GM21360 (cell line): ENCODE data around the gene ARHGAP22.
A peak's percentile ranks its signal among the peaks of the same experiment; 100 is the strongest.

ENCODE experiments used
- ATAC-seq: cut with Tn5 transposase; IDR thresholded peaks from one replicate; pipeline ENCODE4 v1.9.1; 2021; ENCODE audit warnings: mild to moderate bottlenecking, moderate library complexity; ENCODE audit not compliant: unreplicated experiment

The ARHGAP22 gene

GRCh38 chr10:48633381-48634197 lies 28.7 kb upstream of the ARHGAP22 start:
- peak; percentile 12 for ATAC-seq

DNA sequence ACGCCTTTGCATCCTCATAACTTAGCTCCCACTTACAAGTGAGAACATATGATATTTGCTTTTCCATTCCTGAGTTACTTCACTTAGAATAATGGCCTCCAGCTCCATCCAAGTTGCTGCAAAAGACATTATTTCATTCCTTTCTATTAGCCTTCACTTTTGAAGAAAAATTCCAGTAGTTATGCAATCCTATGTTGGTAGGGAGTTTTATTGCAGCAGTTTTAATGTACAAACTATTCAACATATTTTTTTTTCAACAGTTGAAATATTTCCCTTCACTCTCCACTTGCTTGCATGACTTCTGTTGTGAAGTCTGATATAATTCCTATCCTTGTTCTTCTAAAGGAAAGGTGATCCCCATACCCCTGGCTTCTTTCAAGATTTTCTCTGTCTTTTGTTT lies 27.3 kb upstream of the ARHGAP22 start:
- ATAC-seq: no peak

DNA sequence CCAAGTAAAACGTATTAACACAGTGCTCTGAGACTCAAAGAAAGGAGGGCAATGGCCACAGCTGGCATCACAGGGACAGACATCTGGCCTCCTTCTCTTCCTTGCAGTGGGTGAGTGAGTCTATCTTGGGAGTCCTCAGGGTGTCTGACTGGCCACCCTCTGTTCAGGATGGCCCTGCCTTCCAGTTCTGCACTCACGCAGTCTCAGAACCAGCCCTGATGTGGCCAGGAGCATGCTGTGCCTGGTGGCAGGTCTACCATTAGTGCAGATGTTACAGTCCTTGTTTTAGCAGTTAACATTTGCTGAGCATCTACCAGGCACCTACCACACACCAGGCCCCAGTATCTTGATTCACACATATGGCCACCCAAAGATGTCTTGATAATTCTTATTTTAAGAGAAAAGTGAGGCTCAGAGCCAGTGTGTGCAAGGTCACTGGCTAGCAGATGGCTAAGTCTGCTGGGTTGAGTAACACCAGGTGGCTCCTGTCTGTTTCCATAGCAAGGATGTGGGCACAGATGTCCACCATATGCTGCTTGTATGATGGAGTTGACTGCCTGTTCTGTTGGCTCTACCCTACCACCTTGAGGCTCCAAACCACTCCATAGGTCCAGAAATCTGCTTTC lies 23.2 kb upstream of the ARHGAP22 start:
- no peak for ATAC-seq

GRCh38 chr10:48626986-48627731 lies 22.3 kb upstream of the ARHGAP22 start:
- ATAC-seq: no peak

GRCh38 chr10:48626447-48626846 lies 21.6 kb upstream of the ARHGAP22 start:
- ATAC-seq: no peak

DNA sequence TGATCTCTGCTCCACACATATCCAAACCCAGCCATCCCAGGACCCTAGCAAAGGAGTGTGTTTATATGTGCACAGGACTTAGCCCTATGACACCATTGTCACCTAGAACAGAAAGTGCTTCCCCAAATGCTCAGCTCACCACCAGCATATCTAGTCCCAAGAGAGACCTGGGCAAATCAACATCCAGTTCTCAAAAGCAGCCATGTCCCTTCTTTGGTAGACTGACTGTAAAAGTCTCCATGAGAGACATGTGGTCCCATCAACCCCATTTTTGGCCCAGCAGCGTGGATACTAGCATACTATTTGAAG lies 20.9 kb upstream of the ARHGAP22 start:
- no peak for ATAC-seq

GRCh38 chr10:48623607-48624132 lies 18.8 kb upstream of the ARHGAP22 start:
- ATAC-seq: no peak

- ATAC-seq: no peak
These were observed 18.1 kb upstream of the ARHGAP22 start for GRCh38 chr10:48623009-48623408.

DNA sequence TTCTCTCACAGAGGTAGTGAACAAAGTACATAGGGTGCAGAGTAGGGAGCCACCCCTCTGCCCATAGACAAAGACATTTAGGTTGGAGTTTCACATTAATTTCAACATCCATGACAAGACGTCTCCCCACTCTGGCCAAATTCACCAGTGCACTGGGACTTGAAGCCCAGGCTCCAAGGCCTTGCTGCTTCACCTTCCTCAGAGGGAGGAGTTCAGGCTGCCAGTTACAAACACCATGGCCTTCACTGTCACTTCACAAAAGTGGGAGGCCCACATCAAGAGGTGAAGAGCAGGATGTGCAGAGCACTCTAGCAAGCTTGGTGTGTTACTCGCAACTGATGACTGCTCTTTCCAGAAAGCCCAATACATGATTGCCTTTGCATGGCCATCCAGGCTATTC lies 15.8 kb upstream of the ARHGAP22 start:
- no peak for ATAC-seq

- ATAC-seq: no peak
These were observed 11.6 kb upstream of the ARHGAP22 start for GRCh38 chr10:48616436-48616835.

GRCh38 chr10:48614481-48615390 lies 9.9 kb upstream of the ARHGAP22 start:
- peak; percentile 64 for ATAC-seq

DNA sequence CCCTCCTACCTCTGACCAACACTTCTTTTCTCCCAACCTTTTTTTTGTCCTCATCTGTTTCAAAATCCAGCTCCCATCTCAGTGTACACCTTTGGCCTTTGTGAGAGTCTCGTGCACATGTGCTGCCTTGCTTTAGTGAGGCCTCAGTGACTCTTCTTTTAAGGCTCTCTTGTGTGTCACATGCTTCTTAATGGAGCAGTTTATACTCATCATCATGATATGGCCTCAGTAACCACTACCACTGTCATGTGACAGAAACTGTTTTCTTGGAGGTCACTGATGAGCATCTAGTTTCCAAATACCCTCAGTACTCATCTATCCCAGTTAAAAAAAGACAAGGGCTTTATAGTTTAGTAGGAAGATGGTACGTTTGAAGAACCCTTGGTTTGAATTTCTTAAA lies 8.1 kb upstream of the ARHGAP22 start:
- ATAC-seq: no peak

DNA sequence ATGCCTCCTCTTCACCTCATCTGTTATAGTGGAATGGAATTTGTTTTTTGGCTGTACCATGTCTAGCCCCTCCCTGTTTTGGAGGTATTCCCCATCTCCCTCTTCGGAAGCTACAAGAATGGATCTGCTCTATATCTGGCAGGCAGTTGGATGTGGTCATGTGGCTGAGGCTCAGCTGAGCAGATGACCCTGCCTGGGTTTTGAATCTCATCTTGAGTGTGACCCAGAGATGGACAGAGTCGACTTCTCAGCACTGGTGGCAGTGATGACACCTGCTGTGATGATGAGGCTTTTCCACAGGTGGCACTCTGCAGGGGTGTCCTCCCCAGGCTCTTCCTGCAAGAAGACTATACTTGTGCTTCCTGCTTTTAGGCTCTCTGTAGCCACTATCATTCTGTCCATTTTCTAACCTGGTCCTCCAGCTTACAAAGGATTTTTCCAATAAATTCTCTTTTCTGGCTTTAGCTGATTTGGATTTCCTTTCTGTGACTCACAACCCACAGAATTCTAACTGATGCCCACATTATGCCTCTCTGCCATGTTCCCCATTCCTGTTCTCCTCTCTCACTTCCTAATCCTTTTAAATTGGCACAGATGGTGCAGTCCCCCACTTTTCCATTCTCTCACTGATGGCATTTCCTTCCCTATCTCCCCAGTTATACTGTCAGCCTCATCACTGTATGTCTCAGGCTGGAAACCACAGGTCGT lies 7.5 kb upstream of the ARHGAP22 start:
- ATAC-seq: no peak

- ATAC-seq: no peak
These were observed 6.3 kb upstream of the ARHGAP22 start for GRCh38 chr10:48611133-48611532.

DNA sequence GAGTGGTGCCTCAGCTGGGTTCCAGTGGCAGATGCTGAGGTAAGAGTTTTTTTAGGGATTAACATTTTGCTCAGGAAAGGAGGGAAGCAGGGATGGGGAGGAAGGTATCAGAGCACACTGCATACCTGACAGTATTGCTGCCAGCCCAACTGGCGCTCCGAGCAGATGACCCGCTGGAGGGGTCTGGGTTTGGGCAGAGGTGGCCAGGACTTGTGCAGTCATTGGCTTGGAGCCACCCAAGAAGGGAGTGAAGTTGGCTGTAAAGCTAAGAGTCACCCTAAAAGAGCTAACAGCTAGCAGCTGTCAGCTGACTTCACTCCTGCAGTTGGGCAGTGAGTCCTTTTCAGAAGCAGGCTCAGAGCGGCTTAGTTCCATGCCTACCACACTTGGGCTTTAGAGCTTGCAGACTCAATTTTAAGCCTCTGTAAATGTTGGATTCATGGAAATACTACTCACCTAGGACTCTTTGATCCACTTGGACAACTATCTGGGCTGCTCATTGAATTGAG lies 5.8 kb upstream of the ARHGAP22 start:
- no peak for ATAC-seq

GRCh38 chr10:48609899-48610584 lies 5.2 kb upstream of the ARHGAP22 start:
- ATAC-seq: no peak

- no peak for ATAC-seq
These were observed 4.6 kb upstream of the ARHGAP22 start for GRCh38 chr10:48609441-48609840.

- no peak for ATAC-seq
These were observed 4.1 kb upstream of the ARHGAP22 start for GRCh38 chr10:48608976-48609375.

DNA sequence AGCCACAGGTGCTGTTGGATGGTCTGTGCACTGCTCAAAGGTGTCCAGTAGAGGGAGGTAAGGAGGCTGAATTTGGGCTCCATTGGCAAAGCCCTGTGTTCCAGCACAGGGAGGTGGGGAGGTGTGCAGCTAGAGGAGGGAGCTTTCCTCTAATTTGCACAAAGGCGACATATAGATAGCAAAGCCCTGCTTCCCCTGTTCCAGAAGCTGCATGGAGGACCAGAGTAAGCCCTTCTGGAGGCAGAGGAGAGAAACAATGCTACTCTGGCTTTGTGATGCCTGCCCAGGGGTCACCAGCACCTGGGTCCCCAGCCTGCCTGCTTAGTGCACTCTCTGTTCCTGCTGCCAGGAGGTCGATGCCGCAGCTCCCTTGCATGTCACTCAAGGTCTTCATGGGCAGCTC lies 3.4 kb upstream of the ARHGAP22 start:
- peak; percentile 78 for ATAC-seq
